GM12878 (cell line): ENCODE data around the gene PLD3. TPM values are rescaled to one million over a fixed set of nuclear protein-coding genes. Genes with fewer than 3 reads are reported as not detected.

Source experiments
- ATAC-seq: fragments of 200-7000 bp; cut with Tn5 transposase; 3 replicates; pipeline ENCODE4 v1.9.1; 2020; ENCODE audit warnings: mild to moderate bottlenecking, moderate library complexity
- BruUV-seq: library from RNA; stranded (reverse); fragments of 400-500 nt; replicated peaks from 2 replicates; lab custom pipeline; 2021; lab: Mats Ljungman, UMichigan
- CTCF ChIA-PET: fragments of 300-600 bp; sonication (Branson Sonifier 250); formaldehyde crosslinking; extraction: SDS; loops from one replicate; lab custom pipeline; 2021; ENCODE audit warnings: inconsistent platforms; lab: Yijun Ruan, JAX
- POLR2A ChIA-PET: fragments of 350-600 bp; formaldehyde crosslinking; extraction: SDS; loops from one replicate; lab custom pipeline; 2021; ENCODE audit warnings: inconsistent platforms; lab: Charles Lee
- RAD21 ChIA-PET: fragments of 300-600 bp; sonication (Branson Sonifier 250); formaldehyde crosslinking; loops from one replicate; lab custom pipeline; 2023; ENCODE audit warnings: antibody characterized with exemption; ENCODE audit not compliant: unreplicated experiment; lab: Charles Lee
- SMC1A ChIA-PET: fragments of 300-600 bp; sonication (Branson Sonifier 250); formaldehyde crosslinking; loops from one replicate; lab custom pipeline; 2023; ENCODE audit not compliant: unreplicated experiment, uncharacterized antibody; lab: Charles Lee
- DNase-seq: peaks from one replicate; pipeline ENCODE4 v3.0.0-alpha.2; 2011; ENCODE audit warnings: low read depth, low spot score
- FAIRE-seq: peaks from 3 replicates; lab custom pipeline; 2011; peaks lifted over from hg19 to GRCh38; lab: Jason Lieb, UNC
- H2AFZ ChIP-seq: 2 replicates; pipeline ENCODE4 v1.6.0; 2011; ENCODE audit warnings: low read depth, low read length, control low read depth; ENCODE audit not compliant: control insufficient read depth
- H3K27ac ChIP-seq: 2 replicates; pipeline ENCODE4 v1.5.1; 2011; ENCODE audit warnings: control low read depth; ENCODE audit not compliant: control insufficient read depth, insufficient read depth
- H3K27me3 ChIP-seq, 2 experiments: replicated peaks in 1 of 2; 2 replicates each; pipeline versions ENCODE4 v1.6.0 to v1.6.1; 2011; ENCODE audit warnings: low read length in 1 of 2; ENCODE audit not compliant: control insufficient read depth in 2 of 2, insufficient read depth in 2 of 2
- H3K36me3 ChIP-seq, 2 experiments: 2 replicates each; pipeline ENCODE4 v1.5.1; 2011; ENCODE audit warnings: low read length in 1 of 2; ENCODE audit not compliant: control insufficient read depth in 2 of 2, insufficient read depth in 2 of 2
- H3K4me1 ChIP-seq: 2 replicates; pipeline ENCODE4 v1.6.1; 2011; ENCODE audit warnings: mild to moderate bottlenecking, low read length, moderate library complexity, mixed read lengths; ENCODE audit not compliant: control insufficient read depth, insufficient read depth
- H3K4me2 ChIP-seq: 2 replicates; pipeline ENCODE4 v1.6.0; 2011; ENCODE audit warnings: control low read depth; ENCODE audit not compliant: control insufficient read depth, insufficient read depth
- H3K4me3 ChIP-seq: fragments of 200-600 bp; sonication (generic); 2 replicates; pipeline ENCODE4 v1.5.1; 2016
- H3K79me2 ChIP-seq: 2 replicates; pipeline ENCODE4 v1.6.0; 2011; ENCODE audit warnings: low read length; ENCODE audit not compliant: control insufficient read depth, insufficient read depth
- H3K9ac ChIP-seq: 2 replicates; pipeline ENCODE4 v1.8.0; 2011; ENCODE audit warnings: low read length, control low read depth, mixed read lengths; ENCODE audit not compliant: control insufficient read depth, insufficient read depth
- H3K9me3 ChIP-seq: replicated peaks from 3 replicates; pipeline ENCODE4 v1.5.1; 2011; ENCODE audit warnings: mild to moderate bottlenecking, low read length; ENCODE audit not compliant: control insufficient read depth, insufficient read depth
- H4K20me1 ChIP-seq: 2 replicates; pipeline ENCODE4 v1.6.0; 2011; ENCODE audit not compliant: control insufficient read depth, insufficient read depth
- BRCA1 ChIP-seq: IDR thresholded peaks from 2 replicates; pipeline ENCODE4 v1.6.1; 2011; ENCODE audit warnings: low read depth, low read length, improper control_type of control experiment
- CREB1 ChIP-seq: IDR thresholded peaks from 2 replicates; pipeline ENCODE4 v1.6.1; 2012; ENCODE audit warnings: low read depth, mild to moderate bottlenecking, inconsistent platforms
- DPF2 ChIP-seq: fragments of 450-650 bp; IDR thresholded peaks from 2 replicates; pipeline ENCODE4 v1.6.1; 2017; ENCODE audit warnings: mild to moderate bottlenecking
- MEF2A ChIP-seq: IDR thresholded peaks from 2 replicates; pipeline ENCODE4 v1.6.1; 2011; ENCODE audit warnings: low read depth, mild to moderate bottlenecking, low read length, moderate library complexity; ENCODE audit not compliant: insufficient read depth
- ZBED1 ChIP-seq: IDR thresholded peaks from 2 replicates; pipeline ENCODE4 v1.6.1; 2016; ENCODE audit warnings: borderline replicate concordance
- WGBS: methylation state at CpG from one replicate; pipeline ENCODE4 v1.1.6; 2016; ENCODE audit warnings: low lambda C conversion rate; ENCODE audit not compliant: insufficient replicate concordance, insufficient coverage; ENCODE audit errors: missing lambda C conversion rate; 5-methylcytosine and 5-hydroxymethylcytosine counted together
- in situ Hi-C: fragments of 300-500 bp; cut with MboI; formaldehyde crosslinking; loops from 9 replicates; pipeline ENCODE4 v1.14.3; 2018; ENCODE audit warnings: mixed read lengths
- intact Hi-C: fragments of 100-400 bp; cut with micrococcal nuclease; formaldehyde crosslinking; loops from one replicate; pipeline ENCODE4 v1.14.2; 2022; ENCODE audit not compliant: unreplicated experiment
- polyA plus RNA-seq, 11 experiments: library from polyadenylated mRNA; depleted of rRNA in 4 of 11; unstranded in 6 of 11; stranded (reverse) in 5 of 11; fragments of >200 nt; fragmentation: Nextera tagmentation in 4 of 11; fragmentation: Illumina TruSeq in 1 of 11; extraction: Ambion mirVana in 4 of 11; extraction: Trizol in 1 of 11; gene quantifications; 1 replicate in 1 of 11; 2 replicates in 10 of 11; pipeline versions ENCODE4 v1.2.1 to v1.2.3, GENCODE V29; 2011 to 2016; ENCODE audit warnings: inconsistent platforms in 2 of 11, missing spikeins in 2 of 11, low read depth in 1 of 11
- total RNA-seq, 4 experiments: library from RNA; depleted of rRNA in 3 of 4; stranded (reverse); fragments of >200 nt in 3 of 4; fragmentation: Illumina TruSeq in 1 of 4; extraction: Trizol in 1 of 4; gene quantifications; 2 replicates each; pipeline versions ENCODE4 v1.2.1 to v1.2.3, GENCODE V29; 2013 to 2021
- TF ChIP-seq, protein P1 (sequence below): fragments of 450-650 bp; IDR thresholded peaks from 2 replicates; pipeline ENCODE4 v1.6.1; 2017; ENCODE audit warnings: mild to moderate bottlenecking, moderate library complexity

Gene PLD3
- total and polyA plus RNA-seq, 10 of the 15 experiments (the other 5 are each of a cell fraction or from before 2014, with no cell fraction given) = 1.3 to 134 (median 72.7) TPM

GRCh38 chr19:40387155-40387554, 38.7 kb downstream of the PLD3 start:
- BruUV-seq = no TSS peak
- Histone ChIP-seq H3K27ac (no peak overlapping the region), H4K20me1 (no peaks in the 10 kb centered on the region), H3K27me3 (no peaks in the 10 kb centered on the region), H3K4me1 (no peaks in the 10 kb centered on the region), H3K79me2 (no peaks in the 10 kb centered on the region), H3K9ac (no peak overlapping the region), H3K4me3 (no peak overlapping the region), H3K36me3 (no peaks in the 10 kb centered on the region), H2AFZ (no peak overlapping the region), H3K9me3 (no peaks in the 10 kb centered on the region), H3K4me2 (no peak overlapping the region)
- TF ChIP-seq, protein P1, sequence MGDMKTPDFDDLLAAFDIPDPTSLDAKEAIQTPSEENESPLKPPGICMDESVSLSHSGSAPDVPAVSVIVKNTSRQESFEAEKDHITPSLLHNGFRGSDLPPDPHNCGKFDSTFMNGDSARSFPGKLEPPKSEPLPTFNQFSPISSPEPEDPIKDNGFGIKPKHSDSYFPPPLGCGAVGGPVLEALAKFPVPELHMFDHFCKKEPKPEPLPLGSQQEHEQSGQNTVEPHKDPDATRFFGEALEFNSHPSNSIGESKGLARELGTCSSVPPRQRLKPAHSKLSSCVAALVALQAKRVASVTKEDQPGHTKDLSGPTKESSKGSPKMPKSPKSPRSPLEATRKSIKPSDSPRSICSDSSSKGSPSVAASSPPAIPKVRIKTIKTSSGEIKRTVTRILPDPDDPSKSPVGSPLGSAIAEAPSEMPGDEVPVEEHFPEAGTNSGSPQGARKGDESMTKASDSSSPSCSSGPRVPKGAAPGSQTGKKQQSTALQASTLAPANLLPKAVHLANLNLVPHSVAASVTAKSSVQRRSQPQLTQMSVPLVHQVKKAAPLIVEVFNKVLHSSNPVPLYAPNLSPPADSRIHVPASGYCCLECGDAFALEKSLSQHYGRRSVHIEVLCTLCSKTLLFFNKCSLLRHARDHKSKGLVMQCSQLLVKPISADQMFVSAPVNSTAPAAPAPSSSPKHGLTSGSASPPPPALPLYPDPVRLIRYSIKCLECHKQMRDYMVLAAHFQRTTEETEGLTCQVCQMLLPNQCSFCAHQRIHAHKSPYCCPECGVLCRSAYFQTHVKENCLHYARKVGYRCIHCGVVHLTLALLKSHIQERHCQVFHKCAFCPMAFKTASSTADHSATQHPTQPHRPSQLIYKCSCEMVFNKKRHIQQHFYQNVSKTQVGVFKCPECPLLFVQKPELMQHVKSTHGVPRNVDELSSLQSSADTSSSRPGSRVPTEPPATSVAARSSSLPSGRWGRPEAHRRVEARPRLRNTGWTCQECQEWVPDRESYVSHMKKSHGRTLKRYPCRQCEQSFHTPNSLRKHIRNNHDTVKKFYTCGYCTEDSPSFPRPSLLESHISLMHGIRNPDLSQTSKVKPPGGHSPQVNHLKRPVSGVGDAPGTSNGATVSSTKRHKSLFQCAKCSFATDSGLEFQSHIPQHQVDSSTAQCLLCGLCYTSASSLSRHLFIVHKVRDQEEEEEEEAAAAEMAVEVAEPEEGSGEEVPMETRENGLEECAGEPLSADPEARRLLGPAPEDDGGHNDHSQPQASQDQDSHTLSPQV = no peak
- no peak for TF ChIP-seq MEF2A
- no peak for TF ChIP-seq BRCA1
- TF ChIP-seq CREB1 = no peak
- no peak for TF ChIP-seq ZBED1
- TF ChIP-seq DPF2 = no peak
- WGBS = 79% methylated on average over 10 of the region's 10 CpGs
- DNase-seq (no peak), ATAC-seq (no peak), FAIRE-seq (no peak)
- SMC1A ChIA-PET = no interaction called here
- RAD21 ChIA-PET = no interaction called here
- CTCF ChIA-PET = interaction anchor here (0.8 to 1.2 kb wide), 3 partner anchors 82 to 248 kb away, joined by 3 read pairs; no protein-coding TSS in a partner anchor
- POLR2A ChIA-PET = no interaction called here
- intact Hi-C loops (no loop called here), in situ Hi-C loops (no loop called here)
